ENCODE results near the gene PRPF38B.
"Not testable (repeated sequence)": the region's sequence is repeated elsewhere in the genome, so short reads cannot be mapped to it uniquely, and the experiment has no call there.

Gene PRPF38B

GRCh38 chr1:108665067-108665466, 27.0 kb upstream of the PRPF38B start:
- TF ChIP-seq, protein P1, sequence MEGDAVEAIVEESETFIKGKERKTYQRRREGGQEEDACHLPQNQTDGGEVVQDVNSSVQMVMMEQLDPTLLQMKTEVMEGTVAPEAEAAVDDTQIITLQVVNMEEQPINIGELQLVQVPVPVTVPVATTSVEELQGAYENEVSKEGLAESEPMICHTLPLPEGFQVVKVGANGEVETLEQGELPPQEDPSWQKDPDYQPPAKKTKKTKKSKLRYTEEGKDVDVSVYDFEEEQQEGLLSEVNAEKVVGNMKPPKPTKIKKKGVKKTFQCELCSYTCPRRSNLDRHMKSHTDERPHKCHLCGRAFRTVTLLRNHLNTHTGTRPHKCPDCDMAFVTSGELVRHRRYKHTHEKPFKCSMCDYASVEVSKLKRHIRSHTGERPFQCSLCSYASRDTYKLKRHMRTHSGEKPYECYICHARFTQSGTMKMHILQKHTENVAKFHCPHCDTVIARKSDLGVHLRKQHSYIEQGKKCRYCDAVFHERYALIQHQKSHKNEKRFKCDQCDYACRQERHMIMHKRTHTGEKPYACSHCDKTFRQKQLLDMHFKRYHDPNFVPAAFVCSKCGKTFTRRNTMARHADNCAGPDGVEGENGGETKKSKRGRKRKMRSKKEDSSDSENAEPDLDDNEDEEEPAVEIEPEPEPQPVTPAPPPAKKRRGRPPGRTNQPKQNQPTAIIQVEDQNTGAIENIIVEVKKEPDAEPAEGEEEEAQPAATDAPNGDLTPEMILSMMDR (IDR thresholded peaks at IDR 0.05; ENCODE audit: control extremely low read depth, extremely low read depth, low read depth, missing control alignments): no peak
- DNase-seq (ENCODE audit: extremely low spot score): no peak
- CTCF ChIA-PET: interaction anchor here (1.7 kb wide), 1 partner anchor 9 kb away, joined by 4 read pairs; no protein-coding TSS in a partner anchor
- POLR2A ChIA-PET: no interaction called here

- CTCF ChIA-PET: interaction anchor here (1.7 kb wide), 1 partner anchor 10 kb away, joined by 4 read pairs; no protein-coding TSS in a partner anchor
- POLR2A ChIA-PET: no interaction called here
- TF ChIP-seq, protein P1 (IDR thresholded peaks at IDR 0.05; ENCODE audit: control extremely low read depth, extremely low read depth, low read depth, missing control alignments): no peak
Measured at GRCh38 chr1:108665771-108666170, 26.3 kb upstream of the PRPF38B start.

GRCh38 chr1:108667422-108667821, 24.7 kb upstream of the PRPF38B start:
- CTCF ChIA-PET: interaction anchor here (1.4 kb wide), 1 partner anchor 11 kb away, joined by 3 read pairs; no protein-coding TSS in a partner anchor
- DNase-seq (ENCODE audit: extremely low spot score); POLR2A ChIA-PET: not testable (repeated sequence)

More at GRCh38 chr1:108665771-108666170, 26.3 kb upstream of the PRPF38B start:
- DNase-seq (ENCODE audit: extremely low spot score): no peak

DNA sequence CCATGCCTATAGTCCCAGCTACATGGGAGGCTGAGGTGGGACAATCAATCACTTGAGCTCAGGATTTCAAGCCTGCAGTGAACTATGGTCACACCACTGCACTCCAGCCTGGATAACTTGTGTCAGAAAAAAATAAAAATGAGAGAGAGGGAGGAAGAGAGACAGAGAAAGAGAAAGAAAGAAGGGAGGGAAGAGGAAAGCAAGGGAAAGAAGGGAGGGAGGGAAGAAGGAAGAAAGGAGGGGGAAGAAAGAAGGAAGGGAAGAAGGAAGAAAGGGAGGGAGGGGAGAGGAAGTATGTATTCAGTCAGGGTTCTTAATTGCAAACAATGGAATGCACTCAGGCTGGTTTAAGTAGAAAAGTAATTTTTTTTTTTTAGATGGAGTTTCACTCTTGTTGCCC, 23.3 kb upstream of the PRPF38B start:
- ChIA-PET POLR2A (no interaction called here), CTCF (interaction anchor here (1.4 kb wide), 1 partner anchor 9 kb away, joined by 3 read pairs; no protein-coding TSS in a partner anchor)
- DNase-seq (ENCODE audit: extremely low spot score): no peak
- TF ChIP-seq, protein P1 (IDR thresholded peaks at IDR 0.05; ENCODE audit: control extremely low read depth, extremely low read depth, low read depth, missing control alignments): no peak

- POLR2A ChIA-PET: no interaction called here
- CTCF ChIA-PET: interaction anchor here (2.0 kb wide), 1 partner anchor 16 kb away, joined by 4 read pairs; no protein-coding TSS in a partner anchor
- DNase-seq (ENCODE audit: extremely low spot score): no peak
- TF ChIP-seq, protein P1 (IDR thresholded peaks at IDR 0.05; ENCODE audit: control extremely low read depth, extremely low read depth, low read depth, missing control alignments): no peak
Measured at GRCh38 chr1:108669679-108670078, 22.4 kb upstream of the PRPF38B start.

DNA sequence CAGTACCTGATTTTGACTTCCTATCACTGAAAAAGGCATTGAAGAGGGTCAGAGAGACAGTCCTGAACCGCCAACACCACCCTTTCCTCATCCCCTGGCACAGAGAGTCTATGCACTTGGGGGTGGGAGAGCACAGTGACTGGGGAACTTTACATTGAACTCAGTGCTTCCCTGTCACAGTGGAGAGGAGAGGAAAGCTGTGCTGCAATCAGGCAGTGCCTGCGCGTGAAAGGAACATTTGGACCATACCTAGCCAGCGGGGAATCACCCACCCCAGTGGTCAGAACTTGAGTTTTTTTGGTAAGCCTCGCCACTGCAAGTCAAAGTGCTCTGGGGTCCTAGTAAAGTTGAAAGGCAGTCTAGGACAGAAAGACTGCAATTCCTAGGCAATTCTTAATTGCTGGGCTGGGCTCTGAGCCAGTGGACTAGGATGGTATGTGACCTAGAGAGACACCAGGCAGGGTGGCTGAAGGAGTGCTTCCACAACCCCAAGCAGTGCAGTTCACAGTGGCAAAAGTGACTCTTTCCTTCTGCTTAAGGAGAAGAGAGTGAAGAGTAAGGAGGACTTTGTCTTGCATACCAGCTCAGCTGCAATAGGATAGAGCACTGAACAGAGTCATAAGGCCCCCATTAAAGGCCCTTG, 21.9 kb upstream of the PRPF38B start:
- DNase-seq (ENCODE audit: extremely low spot score): no peak
- TF ChIP-seq, protein P1 (IDR thresholded peaks at IDR 0.05; ENCODE audit: control extremely low read depth, extremely low read depth, low read depth, missing control alignments): no peak
- CTCF ChIA-PET: interaction anchor here (2.0 kb wide), 1 partner anchor 16 kb away, joined by 4 read pairs; no protein-coding TSS in a partner anchor
- POLR2A ChIA-PET: no interaction called here

GRCh38 chr1:108671143-108671542, 21.0 kb upstream of the PRPF38B start:
- ChIA-PET CTCF (interaction anchor here (0.7 to 2.0 kb wide), 2 partner anchors 13 to 15 kb away, joined by 4 read pairs; no protein-coding TSS in a partner anchor), POLR2A (no interaction called here)
- TF ChIP-seq, protein P1 (IDR thresholded peaks at IDR 0.05; ENCODE audit: control extremely low read depth, extremely low read depth, low read depth, missing control alignments): no peak
- DNase-seq (ENCODE audit: extremely low spot score): no peak

All from GM10248 (cell line).